ENCODE measurements around the gene CCDC169. TPM values are rescaled to one million over a fixed set of nuclear protein-coding genes. Genes with fewer than 3 reads are reported as not detected.

The CCDC169 gene
- total RNA-seq, 1 experiment from 2014 or later: 6.5 TPM

DNA sequence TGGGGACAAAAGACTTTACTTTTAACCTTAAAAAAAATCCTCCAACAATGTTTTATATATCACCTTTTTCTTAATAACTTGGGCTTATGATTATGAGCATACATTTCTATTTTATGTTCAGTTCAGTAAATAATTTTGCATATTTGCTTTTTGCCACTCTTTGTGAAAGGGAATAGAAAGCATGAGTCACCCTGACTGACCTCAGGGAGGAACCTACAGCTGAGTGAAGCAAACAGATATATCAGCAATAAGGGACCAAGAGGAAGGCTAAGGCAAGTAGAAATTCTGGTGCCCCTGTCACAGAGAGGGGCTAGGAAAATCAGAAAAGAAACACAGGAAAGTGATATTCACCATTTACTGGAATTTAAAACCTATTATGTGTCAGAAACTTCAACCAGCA lies 46.1 kb downstream of the CCDC169 start:
- H2AFZ ChIP-seq: no peak overlapping the region
- no peaks in the 10 kb centered on the region for H3K79me2 ChIP-seq (ENCODE audit: low read depth)
- H3K27me3 ChIP-seq (ENCODE audit: insufficient read depth, low read depth): no peaks in the 10 kb centered on the region
- no peaks in the 10 kb centered on the region for H3F3A ChIP-seq (ENCODE audit: insufficient read depth, low read depth)
- H3K27ac ChIP-seq: no peak overlapping the region
- BruUV-seq (replicated peaks): no TSS peak
- H4K20me1 ChIP-seq (ENCODE audit: insufficient read depth): no peaks in the 10 kb centered on the region
- H3K9me2 ChIP-seq (ENCODE audit: insufficient read depth): no peaks in the 10 kb centered on the region
- intact Hi-C loops (cut with micrococcal nuclease; ENCODE audit: unreplicated experiment): no loop called here
- H3K36me3 ChIP-seq (ENCODE audit: low read depth): no peaks in the 10 kb centered on the region
- H3K4me2 ChIP-seq: no peak overlapping the region
- POLR2A ChIA-PET (ENCODE audit: unreplicated experiment): no interaction called here
- H3K9me3 ChIP-seq (ENCODE audit: insufficient read depth, low read depth): no peaks in the 10 kb centered on the region
- CTCF ChIA-PET: no interaction called here
- DNase-seq: no peak
- no peaks in the 10 kb centered on the region for H3K4me1 ChIP-seq (replicated peaks; ENCODE audit: insufficient read depth)
- H3K4me3 ChIP-seq: no peak overlapping the region
- no peak for TF ChIP-seq EZH2 (IDR thresholded peaks at IDR 0.05; ENCODE audit: low read depth)
- TF ChIP-seq, protein P1, sequence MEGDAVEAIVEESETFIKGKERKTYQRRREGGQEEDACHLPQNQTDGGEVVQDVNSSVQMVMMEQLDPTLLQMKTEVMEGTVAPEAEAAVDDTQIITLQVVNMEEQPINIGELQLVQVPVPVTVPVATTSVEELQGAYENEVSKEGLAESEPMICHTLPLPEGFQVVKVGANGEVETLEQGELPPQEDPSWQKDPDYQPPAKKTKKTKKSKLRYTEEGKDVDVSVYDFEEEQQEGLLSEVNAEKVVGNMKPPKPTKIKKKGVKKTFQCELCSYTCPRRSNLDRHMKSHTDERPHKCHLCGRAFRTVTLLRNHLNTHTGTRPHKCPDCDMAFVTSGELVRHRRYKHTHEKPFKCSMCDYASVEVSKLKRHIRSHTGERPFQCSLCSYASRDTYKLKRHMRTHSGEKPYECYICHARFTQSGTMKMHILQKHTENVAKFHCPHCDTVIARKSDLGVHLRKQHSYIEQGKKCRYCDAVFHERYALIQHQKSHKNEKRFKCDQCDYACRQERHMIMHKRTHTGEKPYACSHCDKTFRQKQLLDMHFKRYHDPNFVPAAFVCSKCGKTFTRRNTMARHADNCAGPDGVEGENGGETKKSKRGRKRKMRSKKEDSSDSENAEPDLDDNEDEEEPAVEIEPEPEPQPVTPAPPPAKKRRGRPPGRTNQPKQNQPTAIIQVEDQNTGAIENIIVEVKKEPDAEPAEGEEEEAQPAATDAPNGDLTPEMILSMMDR (conservative IDR thresholded peaks at IDR 0.05): no peak

GRCh38 chr13:36251017-36251416 lies 46.6 kb downstream of the CCDC169 start:
- no peak overlapping the region for H2AFZ ChIP-seq
- no peaks in the 10 kb centered on the region for H3K9me3 ChIP-seq (ENCODE audit: insufficient read depth, low read depth)
- BruUV-seq (replicated peaks): no TSS peak
- no peaks in the 10 kb centered on the region for H3K36me3 ChIP-seq (ENCODE audit: low read depth)
- no peak overlapping the region for H3K27ac ChIP-seq
- ChIA-PET CTCF (no interaction called here), POLR2A (ENCODE audit: unreplicated experiment) (no interaction called here)
- H3K4me1 ChIP-seq (replicated peaks; ENCODE audit: insufficient read depth): no peaks in the 10 kb centered on the region
- no peaks in the 10 kb centered on the region for H3K9me2 ChIP-seq (ENCODE audit: insufficient read depth)
- intact Hi-C loops (cut with micrococcal nuclease; ENCODE audit: unreplicated experiment): no loop called here
- no peaks in the 10 kb centered on the region for H3F3A ChIP-seq (ENCODE audit: insufficient read depth, low read depth)
- TF ChIP-seq, protein P1 (conservative IDR thresholded peaks at IDR 0.05): no peak
- no peak for TF ChIP-seq EZH2 (IDR thresholded peaks at IDR 0.05; ENCODE audit: low read depth)
- H3K4me3 ChIP-seq: no peak overlapping the region
- DNase-seq: no peak
- H3K79me2 ChIP-seq (ENCODE audit: low read depth): no peaks in the 10 kb centered on the region
- no peak overlapping the region for H3K4me2 ChIP-seq
- no peaks in the 10 kb centered on the region for H4K20me1 ChIP-seq (ENCODE audit: insufficient read depth)
- no peaks in the 10 kb centered on the region for H3K27me3 ChIP-seq (ENCODE audit: insufficient read depth, low read depth)

GRCh38 chr13:36248700-36249099 lies 48.9 kb downstream of the CCDC169 start:
- BruUV-seq (replicated peaks): no TSS peak
- H3K27ac ChIP-seq: no peak overlapping the region
- H3K9me3 ChIP-seq (ENCODE audit: insufficient read depth, low read depth): no peaks in the 10 kb centered on the region
- H2AFZ ChIP-seq: no peak overlapping the region
- H3K4me3 ChIP-seq: no peak overlapping the region
- no peaks in the 10 kb centered on the region for H3K9me2 ChIP-seq (ENCODE audit: insufficient read depth)
- TF ChIP-seq EZH2 (IDR thresholded peaks at IDR 0.05; ENCODE audit: low read depth): no peak
- TF ChIP-seq, protein P1 (conservative IDR thresholded peaks at IDR 0.05): no peak
- POLR2A ChIA-PET (ENCODE audit: unreplicated experiment): no interaction called here
- no peaks in the 10 kb centered on the region for H3F3A ChIP-seq (ENCODE audit: insufficient read depth, low read depth)
- intact Hi-C loops (cut with micrococcal nuclease; ENCODE audit: unreplicated experiment): no loop called here
- H3K36me3 ChIP-seq (ENCODE audit: low read depth): no peaks in the 10 kb centered on the region
- DNase-seq: no peak
- no peak overlapping the region for H3K4me2 ChIP-seq
- CTCF ChIA-PET: no interaction called here
- no peaks in the 10 kb centered on the region for H3K79me2 ChIP-seq (ENCODE audit: low read depth)
- no peaks in the 10 kb centered on the region for H3K4me1 ChIP-seq (replicated peaks; ENCODE audit: insufficient read depth)
- no peaks in the 10 kb centered on the region for H3K27me3 ChIP-seq (ENCODE audit: insufficient read depth, low read depth)
- no peaks in the 10 kb centered on the region for H4K20me1 ChIP-seq (ENCODE audit: insufficient read depth)

Measured in PC-9 (cell line).